ENCODE data around the gene PWWP2B. TPM values are rescaled to one million over a fixed set of nuclear protein-coding genes. Genes with fewer than 3 reads are reported as not detected.
"Not testable (repeated sequence)": the region's sequence is repeated elsewhere in the genome, so short reads cannot be mapped to it uniquely, and the experiment has no call there.

PWWP2B gene
- total RNA-seq, 2 donors from 2014 or later = 1.5 to 3.1 TPM

GRCh38 chr10:132427939-132428367, 31.0 kb downstream of the PWWP2B start:
- Mint-ChIP-seq H3K9me3 (no peaks in the 10 kb centered on the region), H3K27ac (no peak overlapping the region), H3K4me1 (peaks cover 6% of the 10 kb centered on the region), H3K27me3 (no peaks in the 10 kb centered on the region), H3K36me3 (ENCODE audit: low read depth) (no peaks in the 10 kb centered on the region), H3K4me3 (no peak overlapping the region)
- peak; percentile 45 for ATAC-seq (replicated peaks)

DNA sequence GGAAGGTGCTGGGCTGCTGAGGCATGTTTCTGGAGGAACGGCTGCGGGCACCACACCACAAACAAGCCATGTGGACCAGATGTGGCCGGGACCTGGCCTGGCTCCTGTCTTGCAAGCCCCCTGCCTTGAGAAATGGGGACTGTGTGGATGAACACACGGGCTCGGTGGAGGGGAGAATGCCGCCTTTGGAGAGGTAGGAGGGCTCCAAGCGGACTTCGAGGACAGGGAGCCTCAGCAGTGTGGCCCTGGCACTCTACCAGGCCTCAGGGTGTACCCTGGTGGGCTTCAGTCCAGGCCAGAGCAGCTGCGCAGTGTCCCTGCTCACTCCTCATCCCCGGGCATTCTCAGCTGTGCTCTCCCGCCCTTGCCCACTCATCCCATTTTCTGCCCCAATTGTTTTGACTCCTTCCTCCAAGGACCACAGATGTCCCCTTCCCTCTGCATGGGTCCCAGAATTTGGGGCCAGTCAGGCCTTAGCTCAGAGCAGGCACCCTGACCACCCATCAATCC, 31.5 kb downstream of the PWWP2B start:
- Mint-ChIP-seq H3K4me3 (no peak overlapping the region), H3K4me1 (peaks cover 6% of the 10 kb centered on the region), H3K36me3 (ENCODE audit: low read depth) (no peaks in the 10 kb centered on the region), H3K27ac (no peak overlapping the region), H3K9me3 (no peaks in the 10 kb centered on the region), H3K27me3 (no peaks in the 10 kb centered on the region)
- no peak for ATAC-seq (replicated peaks)

- Mint-ChIP-seq H3K27me3 (no peaks in the 10 kb centered on the region), H3K4me1 (peaks cover 6% of the 10 kb centered on the region), H3K9me3 (no peaks in the 10 kb centered on the region), H3K36me3 (ENCODE audit: low read depth) (no peaks in the 10 kb centered on the region), H3K27ac (no peak overlapping the region), H3K4me3 (no peak overlapping the region)
- ATAC-seq (replicated peaks) = no peak
Measured at GRCh38 chr10:132429281-132430230, 32.6 kb downstream of the PWWP2B start.

GRCh38 chr10:132430231-132430743, 33.3 kb downstream of the PWWP2B start:
- no peaks in the 10 kb centered on the region for H3K27me3 Mint-ChIP-seq
- H3K36me3 Mint-ChIP-seq (ENCODE audit: low read depth) = no peaks in the 10 kb centered on the region
- ATAC-seq (replicated peaks) = no peak
- no peaks in the 10 kb centered on the region for H3K9me3 Mint-ChIP-seq
- no peak overlapping the region for H3K4me3 Mint-ChIP-seq
- H3K27ac Mint-ChIP-seq = no peak overlapping the region
- peaks cover 6% of the 10 kb centered on the region for H3K4me1 Mint-ChIP-seq

- H3K9me3 Mint-ChIP-seq = no peaks in the 10 kb centered on the region
- no peaks in the 10 kb centered on the region for H3K36me3 Mint-ChIP-seq (ENCODE audit: low read depth)
- no peaks in the 10 kb centered on the region for H3K27me3 Mint-ChIP-seq
- no peak for ATAC-seq (replicated peaks)
- no peak overlapping the region for H3K4me3 Mint-ChIP-seq
- H3K4me1 Mint-ChIP-seq = peaks cover 6% of the 10 kb centered on the region
- no peak overlapping the region for H3K27ac Mint-ChIP-seq
Measured at GRCh38 chr10:132430861-132431271, 33.9 kb downstream of the PWWP2B start.

- H3K4me1 Mint-ChIP-seq = peaks cover 6% of the 10 kb centered on the region
- H3K9me3 Mint-ChIP-seq = no peaks in the 10 kb centered on the region
- H3K4me3 Mint-ChIP-seq = no peak overlapping the region
- no peak for ATAC-seq (replicated peaks)
- H3K27ac Mint-ChIP-seq = no peak overlapping the region
- H3K27me3 Mint-ChIP-seq = no peaks in the 10 kb centered on the region
- H3K36me3 Mint-ChIP-seq (ENCODE audit: low read depth) = no peaks in the 10 kb centered on the region
Measured at GRCh38 chr10:132431537-132432175, 34.7 kb downstream of the PWWP2B start.

- peaks cover 6% of the 10 kb centered on the region for H3K4me1 Mint-ChIP-seq
- no peak overlapping the region for H3K4me3 Mint-ChIP-seq
- ATAC-seq (replicated peaks) = no peak
Measured at GRCh38 chr10:132432176-132432540, 35.2 kb downstream of the PWWP2B start.

DNA sequence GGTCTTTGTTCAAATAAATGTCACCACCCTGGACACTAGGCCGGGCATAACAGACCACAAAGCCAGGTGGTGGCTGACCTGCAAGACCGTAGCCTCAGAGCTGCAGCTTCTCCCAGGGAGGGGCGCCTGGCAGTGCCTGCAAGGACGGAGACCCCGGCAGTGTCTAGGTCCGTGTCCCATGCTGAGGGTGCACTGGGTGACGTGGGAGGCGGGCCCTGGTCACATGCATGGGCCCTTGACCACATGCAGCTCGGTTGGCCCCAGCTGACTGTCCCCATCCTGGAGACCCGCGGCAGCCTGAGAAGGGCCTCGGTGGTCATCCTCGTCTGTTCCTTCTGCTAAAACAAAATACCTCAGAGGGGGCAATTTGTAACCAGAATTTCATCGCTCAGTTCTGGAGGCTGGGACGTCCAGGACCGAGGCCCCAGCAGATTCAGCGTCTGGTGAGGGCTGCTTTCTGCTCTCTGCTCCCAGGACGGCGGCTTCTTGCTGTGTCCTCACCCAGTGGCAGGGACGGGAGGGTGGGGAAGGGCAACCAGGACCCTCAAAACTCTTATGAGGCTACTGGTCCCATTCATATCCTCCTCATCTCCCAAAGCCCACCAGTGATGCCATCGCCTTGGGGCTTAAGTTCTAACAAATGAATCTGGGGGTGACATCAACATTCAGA, 36.8 kb downstream of the PWWP2B start:
- Mint-ChIP-seq H3K4me1 (peaks cover 6% of the 10 kb centered on the region), H3K27ac (no peak overlapping the region), H3K36me3 (ENCODE audit: low read depth) (no peaks in the 10 kb centered on the region), H3K27me3 (no peaks in the 10 kb centered on the region), H3K9me3 (no peaks in the 10 kb centered on the region), H3K4me3 (peak overlapping the region; percentile 52)
- no peak for ATAC-seq (replicated peaks)

More at GRCh38 chr10:132432176-132432540, 35.2 kb downstream of the PWWP2B start:
- H3K27me3 Mint-ChIP-seq = no peaks in the 10 kb centered on the region
- no peaks in the 10 kb centered on the region for H3K9me3 Mint-ChIP-seq
- H3K27ac Mint-ChIP-seq = no peak overlapping the region
- no peaks in the 10 kb centered on the region for H3K36me3 Mint-ChIP-seq (ENCODE audit: low read depth)

GRCh38 chr10:132434405-132435005, 37.5 kb downstream of the PWWP2B start:
- Mint-ChIP-seq H3K4me1 (peaks cover 8% of the 10 kb centered on the region), H3K9me3 (no peaks in the 10 kb centered on the region), H3K27ac (no peak overlapping the region), H3K36me3 (ENCODE audit: low read depth) (no peaks in the 10 kb centered on the region), H3K27me3 (no peaks in the 10 kb centered on the region), H3K4me3 (peak overlapping the region; percentile 52)
- ATAC-seq (replicated peaks) = peak; percentile 84

- H3K36me3 Mint-ChIP-seq (ENCODE audit: low read depth); ATAC-seq (replicated peaks); H3K27ac Mint-ChIP-seq; H3K9me3 Mint-ChIP-seq; H3K4me1 Mint-ChIP-seq; H3K27me3 Mint-ChIP-seq; H3K4me3 Mint-ChIP-seq: not testable (repeated sequence)
Measured at GRCh38 chr10:132435320-132435719, 38.3 kb downstream of the PWWP2B start.

DNA sequence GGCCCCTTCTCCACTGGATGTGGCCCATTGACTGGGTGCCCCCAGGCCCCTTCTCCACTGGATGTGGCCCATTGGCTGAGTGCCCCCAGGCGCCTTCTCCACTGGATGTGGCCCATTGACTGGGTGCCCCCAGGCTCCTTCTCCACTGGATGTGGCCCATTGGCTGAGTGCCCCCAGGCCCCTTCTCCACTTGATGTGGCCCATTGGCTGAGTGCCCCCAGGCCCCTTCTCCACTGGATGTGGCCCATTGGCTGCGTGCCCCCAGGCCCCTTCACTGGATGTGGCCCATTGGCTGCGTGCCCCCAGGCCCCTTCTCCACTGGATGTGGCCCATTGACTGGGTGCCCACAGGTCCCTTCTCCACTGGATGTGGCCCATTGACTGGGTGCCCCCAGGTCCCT, 39.1 kb downstream of the PWWP2B start:
- ATAC-seq (replicated peaks); H3K27ac Mint-ChIP-seq; H3K9me3 Mint-ChIP-seq; H3K4me3 Mint-ChIP-seq; H3K36me3 Mint-ChIP-seq (ENCODE audit: low read depth); H3K27me3 Mint-ChIP-seq; H3K4me1 Mint-ChIP-seq: not testable (repeated sequence)

- H3K9me3 Mint-ChIP-seq = no peaks in the 10 kb centered on the region
- peaks cover 6% of the 10 kb centered on the region for H3K4me1 Mint-ChIP-seq
- H3K4me3 Mint-ChIP-seq = no peak overlapping the region
- H3K27ac Mint-ChIP-seq = no peak overlapping the region
- no peak for ATAC-seq (replicated peaks)
- H3K27me3 Mint-ChIP-seq = no peaks in the 10 kb centered on the region
- H3K36me3 Mint-ChIP-seq (ENCODE audit: low read depth) = no peaks in the 10 kb centered on the region
Measured at GRCh38 chr10:132436861-132437410, 39.9 kb downstream of the PWWP2B start.

- H3K27me3 Mint-ChIP-seq = no peaks in the 10 kb centered on the region
- H3K27ac Mint-ChIP-seq = no peak overlapping the region
- ATAC-seq (replicated peaks) = no peak
- H3K4me3 Mint-ChIP-seq = no peak overlapping the region
- H3K9me3 Mint-ChIP-seq = no peaks in the 10 kb centered on the region
- H3K36me3 Mint-ChIP-seq (ENCODE audit: low read depth) = no peaks in the 10 kb centered on the region
- peaks cover 9% of the 10 kb centered on the region for H3K4me1 Mint-ChIP-seq
Measured at GRCh38 chr10:132437541-132437950, 40.5 kb downstream of the PWWP2B start.

Data from activated T-helper 17 cell treated with anti-CD3 and anti-CD28 coated beads, Interleukin-2, amount 50 U/mL, for 72 hours (primary cell).